GM18511 (cell line): ENCODE results near the gene CLSTN2.

Experiments used
- ATAC-seq: cut with Tn5 transposase; IDR thresholded peaks from one replicate; pipeline ENCODE4 v1.9.1; 2021; ENCODE audit warnings: mild to moderate bottlenecking, moderate library complexity; ENCODE audit not compliant: unreplicated experiment

The CLSTN2 gene

GRCh38 chr3:140523600-140523999 is 588.6 kb downstream of the CLSTN2 start:
- ATAC-seq: no peak

- no peak for ATAC-seq
These were observed 592.2 kb downstream of the CLSTN2 start for GRCh38 chr3:140527156-140527555.

DNA sequence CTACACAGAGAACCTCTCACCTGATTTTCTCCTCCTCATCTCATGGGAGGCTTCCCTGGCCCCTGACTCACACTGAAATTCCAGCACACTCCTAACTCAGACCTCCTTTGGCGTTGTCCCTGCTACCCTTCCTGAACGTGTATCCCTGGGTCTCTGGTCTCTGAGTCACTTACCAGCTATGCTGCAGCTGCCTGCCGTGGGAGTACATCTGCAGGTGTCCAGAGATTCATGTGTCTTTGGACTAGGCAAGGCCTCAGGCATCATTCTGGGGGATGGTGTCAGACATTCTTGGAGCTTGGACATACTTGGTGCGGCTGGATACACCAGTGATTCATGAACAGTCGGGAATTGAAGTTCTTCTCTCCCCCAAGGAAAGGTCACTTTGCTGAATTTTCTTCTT is 594.1 kb downstream of the CLSTN2 start:
- no peak for ATAC-seq

- no peak for ATAC-seq
These were observed 594.6 kb downstream of the CLSTN2 start for GRCh38 chr3:140529558-140529957.

DNA sequence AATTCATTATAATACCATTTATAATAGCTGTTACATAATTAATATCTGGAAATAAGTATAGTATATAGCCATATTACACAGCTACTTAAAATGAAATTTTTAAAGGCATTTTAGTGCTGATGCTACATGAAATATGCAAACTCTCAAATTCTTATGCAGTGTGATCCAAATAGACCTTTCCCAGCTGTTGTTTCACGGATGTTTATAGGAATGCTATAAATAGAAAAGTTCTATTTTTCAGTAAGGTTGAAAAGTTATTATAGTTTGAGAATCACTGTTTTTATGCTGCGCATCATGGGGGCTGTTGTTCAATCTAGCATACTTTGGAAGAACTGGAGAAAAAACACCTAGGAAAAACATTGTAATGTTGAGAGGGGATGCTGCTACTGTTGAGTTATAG is 595.1 kb downstream of the CLSTN2 start:
- ATAC-seq: no peak

DNA sequence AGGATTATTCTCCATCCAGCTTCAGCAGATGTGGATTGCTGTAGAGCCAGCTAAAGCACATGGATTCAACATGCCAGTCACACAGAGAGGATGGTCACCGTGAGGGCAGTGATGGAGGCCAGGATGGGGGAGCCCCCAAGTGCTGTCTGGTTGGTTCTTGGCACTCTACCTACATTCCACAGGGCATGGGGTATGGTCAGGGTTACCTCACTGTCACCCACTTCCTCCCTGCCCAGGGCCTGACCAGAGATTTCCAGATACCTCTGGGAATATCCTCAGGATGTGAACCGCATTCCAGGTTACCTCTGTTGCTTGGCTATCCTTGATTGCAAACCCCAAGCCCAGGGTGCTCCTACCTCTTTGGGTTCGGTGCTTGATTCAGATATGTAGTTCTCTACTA is 595.6 kb downstream of the CLSTN2 start:
- no peak for ATAC-seq

DNA sequence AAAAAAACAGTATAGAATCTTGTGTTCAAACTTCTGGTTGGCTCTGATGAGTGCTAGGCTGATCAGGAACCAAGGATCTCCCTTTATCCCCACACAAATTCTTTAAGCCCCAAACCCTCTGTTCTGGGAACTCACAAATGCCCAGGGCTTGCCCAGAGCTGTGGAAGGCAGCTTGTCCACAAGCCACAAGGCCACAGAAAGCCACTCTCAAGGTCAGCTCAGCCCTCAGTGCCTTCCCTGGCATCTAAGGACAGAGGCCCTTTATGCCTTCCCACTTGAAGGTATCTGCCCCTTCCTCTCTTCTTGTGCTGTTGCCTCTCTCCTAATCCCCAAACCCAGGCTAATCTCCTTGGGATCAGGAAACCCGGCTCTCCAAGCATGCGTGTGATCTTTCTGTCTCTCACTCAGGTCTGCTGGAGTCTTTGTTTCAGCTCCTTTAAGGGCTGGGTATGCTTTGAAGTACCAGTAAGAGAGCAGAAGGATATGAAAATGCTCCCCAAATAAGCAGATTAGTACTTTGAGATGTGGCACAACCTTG is 597.9 kb downstream of the CLSTN2 start:
- ATAC-seq: no peak

DNA sequence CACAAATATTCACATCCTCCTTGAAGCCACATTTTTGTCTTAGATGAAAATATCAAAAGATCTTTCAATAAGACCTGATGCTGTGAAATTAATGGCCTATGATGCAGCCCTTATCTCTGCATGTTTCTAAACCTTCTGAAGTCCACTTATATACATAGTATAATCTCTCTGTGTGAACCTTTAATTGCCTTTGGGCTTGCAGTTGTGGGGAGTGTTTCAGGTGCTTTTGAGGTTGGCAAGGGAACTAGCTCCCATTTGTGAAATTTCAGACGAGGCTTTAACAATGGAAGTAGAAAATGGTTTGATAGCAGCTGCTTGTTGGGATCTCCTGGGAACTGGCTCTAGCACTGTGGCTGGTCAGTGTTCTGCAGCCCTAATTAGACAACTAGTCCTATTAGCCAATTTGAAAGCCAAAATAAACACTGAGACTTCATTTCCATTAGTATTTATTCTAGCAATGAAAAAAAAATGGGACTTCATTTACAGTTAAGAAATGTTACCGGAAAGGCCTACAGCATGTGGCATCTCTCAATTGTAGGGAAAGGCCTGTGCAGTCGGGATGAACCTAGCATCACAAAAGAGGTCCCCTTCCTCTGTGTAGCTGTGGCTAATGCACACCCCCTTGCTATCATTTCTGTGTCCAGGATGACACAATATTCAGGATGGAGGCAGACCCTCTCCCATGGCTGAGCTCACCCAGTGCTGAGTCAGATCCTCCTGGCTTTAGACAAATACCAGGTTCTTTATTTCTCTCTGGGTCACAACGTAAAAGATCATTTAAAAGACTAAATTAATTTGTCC is 602.1 kb downstream of the CLSTN2 start:
- no peak for ATAC-seq

DNA sequence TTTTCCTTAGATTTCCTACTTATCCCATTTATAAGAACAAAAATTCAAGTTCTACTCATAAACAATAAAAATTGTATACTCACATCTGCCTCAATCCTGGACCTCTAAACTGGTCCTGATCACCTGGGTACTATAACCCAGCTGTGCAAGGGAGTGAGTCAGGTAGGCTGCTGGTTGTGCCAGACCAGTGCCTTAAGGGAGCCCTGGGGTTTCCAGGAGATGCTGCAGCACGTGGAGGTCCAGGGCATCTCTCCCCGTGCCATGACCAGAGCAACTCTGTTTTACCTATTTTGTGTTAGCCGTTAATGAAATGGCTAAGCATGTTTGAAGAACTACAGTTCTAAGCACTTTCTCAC is 602.7 kb downstream of the CLSTN2 start:
- no peak for ATAC-seq

GRCh38 chr3:140540262-140540661 is 605.3 kb downstream of the CLSTN2 start:
- ATAC-seq: peak; percentile 93

DNA sequence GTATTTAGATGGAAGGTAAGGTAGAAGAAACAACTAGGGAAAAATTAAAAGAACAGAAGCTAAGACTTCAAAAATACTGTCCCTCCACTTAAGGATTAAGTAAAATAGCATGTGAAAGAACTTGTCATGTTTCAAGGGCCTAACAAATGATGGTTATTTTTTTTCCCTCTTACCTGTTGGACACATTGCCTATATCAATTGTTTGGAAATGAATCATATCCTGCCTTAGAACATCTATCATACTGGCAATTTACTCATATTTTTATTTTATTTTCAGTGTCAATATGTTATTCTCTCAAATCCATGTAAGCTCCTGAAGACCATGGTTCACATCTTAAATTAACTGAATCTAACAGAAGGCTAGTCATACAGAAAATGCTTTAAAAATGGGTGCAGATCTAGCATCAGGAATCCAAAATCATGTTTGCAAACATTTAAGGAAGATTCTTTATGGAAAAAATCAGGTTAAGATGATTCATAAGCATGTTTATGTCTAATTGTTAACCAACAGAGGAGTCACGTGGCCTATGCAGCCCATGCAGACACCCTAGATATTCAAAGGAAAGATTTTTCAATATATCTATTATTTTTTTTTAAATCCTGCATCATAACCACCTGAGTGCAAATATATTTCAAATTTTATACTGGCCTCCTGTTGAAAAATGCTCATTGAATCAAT is 607.1 kb downstream of the CLSTN2 start:
- no peak for ATAC-seq

DNA sequence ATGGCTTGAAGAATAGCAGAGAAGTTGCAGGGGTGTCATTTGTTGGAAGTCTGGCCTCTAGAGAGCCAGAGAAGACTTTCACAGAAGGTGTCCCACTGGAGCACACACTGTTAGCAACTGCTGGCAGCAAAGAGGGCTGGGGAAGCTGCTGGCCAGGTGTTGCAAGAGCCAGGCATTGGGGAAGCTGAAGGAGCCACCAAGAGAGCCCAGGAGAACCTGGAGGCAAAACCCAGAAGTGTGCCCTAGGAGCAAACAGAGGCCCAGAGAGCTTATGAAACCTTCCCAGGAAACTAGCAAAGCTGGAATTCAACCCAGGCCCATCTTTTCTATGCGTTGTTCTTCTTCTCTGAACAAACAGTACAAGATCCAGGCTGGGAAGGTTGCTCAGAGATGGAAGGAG is 610.2 kb downstream of the CLSTN2 start:
- no peak for ATAC-seq

GRCh38 chr3:140545756-140546155 is 610.8 kb downstream of the CLSTN2 start:
- no peak for ATAC-seq

DNA sequence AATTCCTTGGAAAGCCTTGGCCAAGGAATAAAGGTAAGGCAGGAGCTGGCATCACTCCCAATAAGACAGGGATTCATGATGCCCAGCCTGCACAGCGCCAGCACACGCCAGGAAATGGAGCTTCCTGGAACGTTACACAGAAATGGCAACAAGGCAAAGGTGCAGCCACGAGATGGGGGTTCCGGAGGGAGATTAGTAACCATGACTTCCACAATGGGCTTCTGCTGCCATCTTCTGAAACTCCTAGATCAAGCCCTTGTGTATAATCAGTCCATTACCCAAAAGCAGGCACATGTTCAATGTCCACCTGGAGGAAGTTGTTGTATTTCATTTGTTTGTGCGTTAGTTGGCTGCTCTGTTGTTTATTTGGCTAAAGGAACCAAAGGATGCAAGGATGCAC is 611.7 kb downstream of the CLSTN2 start:
- no peak for ATAC-seq

GRCh38 chr3:140552403-140552802 is 617.4 kb downstream of the CLSTN2 start:
- no peak for ATAC-seq

DNA sequence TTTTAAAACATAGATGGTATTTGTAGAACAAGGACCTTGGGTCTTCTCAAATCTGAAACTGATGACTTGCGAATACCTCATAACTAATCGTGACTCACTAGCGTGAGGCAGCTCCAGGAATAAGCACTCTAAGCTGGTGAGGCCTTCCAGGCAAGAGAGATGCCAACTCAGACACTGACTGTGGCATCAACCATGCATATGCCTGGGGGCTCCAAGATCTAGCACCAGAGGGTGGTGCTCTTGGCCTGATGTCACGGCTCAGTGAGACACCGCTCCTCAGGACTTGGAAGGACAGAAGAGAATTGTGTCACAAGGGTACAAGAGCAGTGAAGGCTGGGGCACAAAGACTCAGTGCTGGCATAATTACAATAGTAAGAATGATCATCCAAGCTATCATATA is 617.9 kb downstream of the CLSTN2 start:
- no peak for ATAC-seq

GRCh38 chr3:140553591-140553990 is 618.6 kb downstream of the CLSTN2 start:
- ATAC-seq: no peak

- ATAC-seq: no peak
These were observed 620.7 kb downstream of the CLSTN2 start for GRCh38 chr3:140555666-140556065.

GRCh38 chr3:140557476-140557875 is 622.5 kb downstream of the CLSTN2 start:
- ATAC-seq: no peak

DNA sequence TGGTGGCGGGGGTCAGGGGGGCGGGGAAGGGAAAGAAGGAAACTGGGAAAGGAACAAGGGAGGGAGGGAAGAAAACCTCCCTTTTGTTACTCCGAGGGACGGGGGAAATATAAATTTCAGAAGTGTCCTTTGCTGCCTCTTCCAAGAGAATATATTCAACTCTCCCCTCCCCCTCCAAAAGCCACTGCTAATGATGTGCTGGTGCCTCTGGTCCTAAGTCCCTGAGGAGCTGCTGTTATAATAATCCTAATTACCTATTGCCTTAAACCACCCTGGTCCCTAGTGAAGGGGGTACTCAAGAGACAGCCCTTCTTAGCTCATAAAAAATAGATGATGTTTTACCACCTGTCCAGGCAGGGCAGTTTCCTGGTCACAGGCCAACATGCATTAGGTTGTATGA is 624.6 kb downstream of the CLSTN2 start:
- ATAC-seq: no peak

DNA sequence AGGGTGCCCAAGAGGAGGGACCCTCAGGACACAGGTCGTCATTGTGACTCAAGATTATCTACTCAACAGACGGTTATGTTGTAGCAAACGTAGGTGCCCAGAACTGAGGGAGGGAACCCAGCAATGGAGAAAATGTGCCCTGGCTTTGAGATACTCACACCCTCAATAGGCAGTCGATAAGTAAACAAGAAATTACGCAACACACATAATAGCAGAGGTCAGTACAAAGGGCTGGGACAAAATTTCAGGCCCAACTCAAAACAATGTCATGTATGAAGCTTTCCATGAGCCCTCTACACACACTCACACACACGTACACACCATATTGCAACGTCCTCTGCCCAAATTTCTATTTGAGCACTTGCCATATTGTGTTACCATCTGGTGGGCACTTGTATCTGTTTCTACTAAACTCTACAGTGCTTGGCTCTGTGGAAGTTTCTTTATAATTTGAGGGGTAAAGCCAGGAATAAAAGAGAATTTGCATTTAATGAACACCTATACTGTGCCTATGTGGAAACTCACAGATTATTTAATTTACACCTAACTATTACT is 628.3 kb downstream of the CLSTN2 start:
- ATAC-seq: no peak

DNA sequence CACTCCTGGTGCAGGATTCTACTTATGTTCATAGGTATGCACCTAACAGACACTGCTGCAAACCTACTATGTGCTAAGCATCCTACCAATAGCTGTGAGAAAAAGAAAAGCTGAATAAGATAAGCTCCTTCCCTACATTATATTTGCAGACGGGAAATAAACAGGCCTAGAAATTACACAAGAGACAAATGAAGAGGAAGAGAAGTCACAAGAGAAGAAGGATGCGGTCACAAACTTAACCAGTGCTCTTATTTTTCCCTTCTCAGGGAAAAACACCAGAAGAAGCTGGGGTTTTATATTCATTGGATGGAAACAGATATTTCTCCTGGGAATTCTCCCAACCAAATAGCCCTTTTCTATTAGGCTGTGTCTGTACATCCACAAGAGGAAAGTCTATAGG is 633.1 kb downstream of the CLSTN2 start:
- no peak for ATAC-seq
